HCT116 (cell line): ENCODE measurements around the gene APOL3. TPM values are rescaled to one million over a fixed set of nuclear protein-coding genes. Genes with fewer than 3 reads are reported as not detected.

Source experiments
- ATAC-seq: fragments of 200-7000 bp; cut with Tn5 transposase; 2 replicates; pipeline ENCODE4 v1.9.1; 2020; ENCODE audit warnings: mild to moderate bottlenecking, moderate library complexity
- BruUV-seq: library from RNA; stranded (reverse); fragments of 400-500 nt; replicated peaks from 2 replicates; lab custom pipeline; 2021; lab: Mats Ljungman, UMichigan
- CTCF ChIA-PET: fragments of 300-600 bp; sonication (Branson Sonifier 250); formaldehyde crosslinking; loops from one replicate; lab custom pipeline; 2021; ENCODE audit warnings: antibody characterized with exemption; lab: Charles Lee
- POLR2A ChIA-PET: fragments of 300-600, 350-600 bp; sonication (Branson Sonifier 250); formaldehyde crosslinking; loops from one replicate; lab custom pipeline; 2021; ENCODE audit warnings: antibody characterized with exemption; lab: Charles Lee
- RAD21 ChIA-PET, 2 experiments: fragments of 300-600 bp; sonication (Branson Sonifier 250); formaldehyde crosslinking; loops; one replicate each; lab custom pipeline; 2023; ENCODE audit warnings: low total read pairs in 2 of 2; ENCODE audit not compliant: uncharacterized antibody in 2 of 2, unreplicated experiment in 2 of 2, low non-redundant PET in 1 of 2; lab: Charles Lee
- DNase-seq: peaks from one replicate; pipeline ENCODE4 v3.0.0-alpha.2; 2010; ENCODE audit warnings: low read depth, low spot score
- H2AFZ ChIP-seq: fragments of 200-600 bp; shearing (Covaris generic), sonication (generic); 2 replicates; pipeline ENCODE4 v1.6.1; 2017; ENCODE audit warnings: low read depth, mixed run types, mixed read lengths, antibody characterized with exemption, low read length; ENCODE audit not compliant: poor library complexity, severe bottlenecking
- H3K27ac ChIP-seq: 2 replicates; pipeline ENCODE4 v1.5.1; 2012; ENCODE audit warnings: low read depth, low read length
- H3K27me3 ChIP-seq: fragments of 200-600 bp; sonication (generic); 2 replicates; pipeline ENCODE4 v1.6.1; 2016; ENCODE audit warnings: mixed run types, low read length, mixed read lengths; ENCODE audit not compliant: insufficient read depth
- H3K36me3 ChIP-seq, 2 experiments: fragments of 200-500 bp in 1 of 2; fragments of 200-600 bp in 1 of 2; sonication (Bioruptor generic) in 1 of 2; sonication (generic) in 1 of 2; 2 replicates each; pipeline versions ENCODE4 v1.5.1 to v1.6.1; 2014 to 2016; ENCODE audit warnings: low read length in 2 of 2, inconsistent platforms in 1 of 2, mixed read lengths in 1 of 2, mixed run types in 1 of 2; ENCODE audit not compliant: insufficient read depth in 2 of 2, control insufficient read depth in 1 of 2
- H3K4me1 ChIP-seq, 2 experiments: fragments of 200-600 bp in 1 of 2; sonication (generic) in 1 of 2; 2 replicates each; pipeline versions ENCODE4 v1.5.1 to v1.6.1; 2012 to 2017; ENCODE audit warnings: low read length in 2 of 2, inconsistent platforms in 1 of 2, mild to moderate bottlenecking in 1 of 2, mixed read lengths in 1 of 2, mixed run types in 1 of 2, moderate library complexity in 1 of 2; ENCODE audit not compliant: insufficient read depth in 2 of 2, control insufficient read depth in 1 of 2
- H3K4me2 ChIP-seq: fragments of 200-600 bp; sonication (generic); 2 replicates; pipeline ENCODE4 v1.6.1; 2017; ENCODE audit warnings: mixed run types, low read length, mixed read lengths
- H3K4me3 ChIP-seq, 2 experiments: fragments of 200-600 bp in 1 of 2; sonication (generic) in 1 of 2; replicated peaks in 1 of 2; 2 replicates each; pipeline ENCODE4 v1.5.1; 2011 to 2016; ENCODE audit warnings: low read length in 2 of 2, control low read depth in 1 of 2, low read depth in 1 of 2, mild to moderate bottlenecking in 1 of 2, mixed read lengths in 1 of 2, mixed run types in 1 of 2
- H3K79me2 ChIP-seq: fragments of 200-600 bp; sonication (generic); 2 replicates; pipeline ENCODE4 v1.6.1; 2017; ENCODE audit warnings: mild to moderate bottlenecking, mixed run types, low read length, moderate library complexity, mixed read lengths; ENCODE audit not compliant: insufficient read depth
- H3K9ac ChIP-seq: fragments of 200-600 bp; sonication (generic); 2 replicates; pipeline ENCODE4 v1.6.1; 2016; ENCODE audit warnings: low read length, mixed read lengths
- H3K9me2 ChIP-seq: fragments of 200-600 bp; sonication (generic), shearing (Covaris generic); 2 replicates; pipeline ENCODE4 v1.6.1; 2017; ENCODE audit warnings: mixed run types, mild to moderate bottlenecking, moderate library complexity; ENCODE audit not compliant: insufficient read depth
- H3K9me3 ChIP-seq, 2 experiments: fragments of 200-500 bp in 1 of 2; fragments of 200-600 bp in 1 of 2; sonication (Bioruptor generic) in 1 of 2; sonication (generic) in 1 of 2; 2 replicates each; pipeline ENCODE4 v1.6.1; 2014 to 2017; ENCODE audit warnings: low read length in 2 of 2, mixed read lengths in 2 of 2, inconsistent platforms in 1 of 2, low read depth in 1 of 2, mild to moderate bottlenecking in 1 of 2, mixed run types in 1 of 2, moderate library complexity in 1 of 2; ENCODE audit not compliant: control insufficient read depth in 1 of 2, insufficient read depth in 1 of 2
- H4K20me1 ChIP-seq: fragments of 200-600 bp; sonication (generic), shearing (Covaris generic); 2 replicates; pipeline ENCODE4 v1.6.1; 2017; ENCODE audit warnings: mixed run types, mild to moderate bottlenecking, moderate library complexity; ENCODE audit not compliant: insufficient read depth
- ATF3 ChIP-seq: IDR thresholded peaks from 2 replicates; pipeline ENCODE4 v1.6.1; 2012
- CBX3 ChIP-seq: IDR thresholded peaks from 2 replicates; pipeline ENCODE4 v1.6.1; 2012; ENCODE audit warnings: low read depth
- EGR1 ChIP-seq: IDR thresholded peaks from 2 replicates; pipeline ENCODE4 v1.6.1; 2012; ENCODE audit warnings: low read depth
- EZH2phosphoT487 ChIP-seq: fragments of 200-600 bp; IDR thresholded peaks from 2 replicates; pipeline ENCODE4 v1.6.1; 2018; ENCODE audit warnings: antibody characterized with exemption, borderline replicate concordance
- JUND ChIP-seq: IDR thresholded peaks from 2 replicates; pipeline ENCODE4 v1.6.1; 2012
- POLR2A ChIP-seq: IDR thresholded peaks from 2 replicates; pipeline ENCODE4 v1.7.0; 2011; ENCODE audit warnings: borderline replicate concordance; ENCODE audit not compliant: insufficient read depth, insufficient read length; ENCODE audit errors: extremely low read depth
- POLR2AphosphoS5 ChIP-seq: IDR thresholded peaks from 2 replicates; pipeline ENCODE4 v1.6.1; 2011; ENCODE audit warnings: mild to moderate bottlenecking, low read depth, low read length, moderate library complexity
- RAD21 ChIP-seq: IDR thresholded peaks from 2 replicates; pipeline ENCODE4 v1.6.1; 2012; ENCODE audit warnings: low read depth, mild to moderate bottlenecking
- REST ChIP-seq: IDR thresholded peaks from 2 replicates; pipeline ENCODE4 v1.6.1; 2012; ENCODE audit warnings: low read depth
- SIN3A ChIP-seq: IDR thresholded peaks from 2 replicates; pipeline ENCODE4 v1.6.1; 2012; ENCODE audit warnings: low read depth
- SP1 ChIP-seq: IDR thresholded peaks from 2 replicates; pipeline ENCODE4 v1.6.1; 2012; ENCODE audit warnings: low read depth
- SRF ChIP-seq: IDR thresholded peaks from 2 replicates; pipeline ENCODE4 v1.6.1; 2012; ENCODE audit warnings: low read depth
- YY1 ChIP-seq: IDR thresholded peaks from 2 replicates; pipeline ENCODE4 v1.6.1; 2011; ENCODE audit warnings: low read length, low read depth, moderate library complexity, mild to moderate bottlenecking; ENCODE audit not compliant: insufficient replicate concordance; ENCODE audit errors: extremely low read depth
- ZFX ChIP-seq: fragments of 450-650 bp; IDR thresholded peaks from 2 replicates; pipeline ENCODE4 v1.6.1; 2017
- ZNF274 ChIP-seq: fragments of 200-500 bp; sonication (Bioruptor generic); IDR thresholded peaks from 2 replicates; pipeline ENCODE4 v1.6.1; 2014; ENCODE audit warnings: mild to moderate bottlenecking, low read depth, low read length, inconsistent platforms
- intact Hi-C: fragments of 100-400 bp; cut with micrococcal nuclease; formaldehyde crosslinking; loops from 2 replicates; pipeline ENCODE4 v1.10.0; 2022
- total RNA-seq: library from RNA; stranded (reverse); gene quantifications from one replicate; pipeline ENCODE4 v1.2.1, GENCODE V29; 2021; ENCODE audit not compliant: unreplicated experiment
- TF ChIP-seq, protein P1 (sequence below), 3 experiments: fragments of 200-600 bp in 1 of 3; sonication (generic) in 1 of 3; IDR thresholded peaks in 2 of 3; conservative IDR thresholded peaks in 1 of 3; 2 replicates each; pipeline ENCODE4 v1.5.1; 2012 to 2017; ENCODE audit warnings: low read depth in 2 of 3, low read length in 2 of 3, antibody characterized with exemption in 1 of 3, borderline replicate concordance in 1 of 3, control low read depth in 1 of 3, mild to moderate bottlenecking in 1 of 3, mixed read lengths in 1 of 3, mixed run types in 1 of 3, moderate library complexity in 1 of 3; ENCODE audit not compliant: insufficient read depth in 1 of 3

The APOL3 gene
- total RNA-seq, 1 experiment from 2014 or later = 0.49 TPM

DNA sequence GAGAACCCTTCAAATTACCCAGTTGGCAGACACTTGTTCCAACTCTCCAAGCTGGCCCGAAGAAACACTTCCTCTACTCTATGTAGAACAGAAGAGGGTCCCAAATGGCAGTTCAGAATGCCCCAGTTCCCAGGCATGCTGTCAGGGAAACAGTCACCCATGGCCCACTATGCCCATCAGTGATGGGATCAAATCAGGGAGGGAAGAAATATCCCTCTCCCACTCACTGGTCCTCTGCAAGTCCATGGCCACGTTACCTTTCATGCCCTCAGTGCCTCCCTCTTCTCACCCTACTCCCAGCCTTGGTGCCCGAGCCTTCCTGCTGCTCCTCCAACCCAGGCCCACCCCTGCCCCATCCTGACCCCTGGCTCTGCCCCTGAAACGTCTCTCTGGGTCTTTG, 16.6 kb downstream of the APOL3 start (continued):
- TF ChIP-seq REST (no peak), CBX3 (no peak), ZFX (no peak), SRF (no peak), ZNF274 (no peak), POLR2A (no peak), EGR1 (no peak)

- Histone ChIP-seq H2AFZ (no peak overlapping the region), H4K20me1 (no peaks in the 10 kb centered on the region), H3K4me3 (no peak overlapping the region), H3K4me1 (no peaks in the 10 kb centered on the region), H3K9ac (no peak overlapping the region), H3K27ac (no peak overlapping the region), H3K9me3 (no peaks in the 10 kb centered on the region), H3K27me3 (peaks cover 14% of the 10 kb centered on the region; the same call in 1 of the 2 replicates), H3K36me3 (no peaks in the 10 kb centered on the region), H3K79me2 (no peaks in the 10 kb centered on the region), H3K4me2 (no peak overlapping the region), H3K9me2 (no peaks in the 10 kb centered on the region)
- RAD21 ChIA-PET = no interaction called here
- BruUV-seq = no TSS peak
- CTCF ChIA-PET = interaction anchor here (1.4 kb wide), 1 partner anchor 343 kb away, joined by 3 read pairs; no protein-coding TSS in a partner anchor
- ATAC-seq (no peak), DNase-seq (no peak)
- TF ChIP-seq RAD21 = no peak
- TF ChIP-seq, protein P1, sequence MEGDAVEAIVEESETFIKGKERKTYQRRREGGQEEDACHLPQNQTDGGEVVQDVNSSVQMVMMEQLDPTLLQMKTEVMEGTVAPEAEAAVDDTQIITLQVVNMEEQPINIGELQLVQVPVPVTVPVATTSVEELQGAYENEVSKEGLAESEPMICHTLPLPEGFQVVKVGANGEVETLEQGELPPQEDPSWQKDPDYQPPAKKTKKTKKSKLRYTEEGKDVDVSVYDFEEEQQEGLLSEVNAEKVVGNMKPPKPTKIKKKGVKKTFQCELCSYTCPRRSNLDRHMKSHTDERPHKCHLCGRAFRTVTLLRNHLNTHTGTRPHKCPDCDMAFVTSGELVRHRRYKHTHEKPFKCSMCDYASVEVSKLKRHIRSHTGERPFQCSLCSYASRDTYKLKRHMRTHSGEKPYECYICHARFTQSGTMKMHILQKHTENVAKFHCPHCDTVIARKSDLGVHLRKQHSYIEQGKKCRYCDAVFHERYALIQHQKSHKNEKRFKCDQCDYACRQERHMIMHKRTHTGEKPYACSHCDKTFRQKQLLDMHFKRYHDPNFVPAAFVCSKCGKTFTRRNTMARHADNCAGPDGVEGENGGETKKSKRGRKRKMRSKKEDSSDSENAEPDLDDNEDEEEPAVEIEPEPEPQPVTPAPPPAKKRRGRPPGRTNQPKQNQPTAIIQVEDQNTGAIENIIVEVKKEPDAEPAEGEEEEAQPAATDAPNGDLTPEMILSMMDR (IDR thresholded peaks at IDR 0.05 in 2 of 3, conservative IDR thresholded peaks at IDR 0.05 in 1 of 3; ENCODE audit: borderline replicate concordance in 1 of 3, insufficient read depth in 1 of 3, low read depth in 2 of 3, low read length in 2 of 3) = no peak
- no peak for TF ChIP-seq JUND
- no peak for TF ChIP-seq ZFX
- TF ChIP-seq EGR1 = no peak
- TF ChIP-seq POLR2AphosphoS5 = no peak
- no peak for TF ChIP-seq SP1
- no peak for TF ChIP-seq YY1
- no peak for TF ChIP-seq POLR2A
- no peak for TF ChIP-seq SIN3A
- no peak for TF ChIP-seq EZH2phosphoT487
- no peak for TF ChIP-seq ATF3
- no peak for TF ChIP-seq CBX3
- intact Hi-C loops = loop anchor here (10.0 kb wide), 1 partner anchor 82 kb away; no protein-coding TSS in a partner anchor
- POLR2A ChIA-PET = no interaction called here
These were observed 17.3 kb downstream of the APOL3 start for GRCh38 chr22:36143066-36143815.
